HG02763 (cell line): ENCODE data around the gene RFXANK.

ENCODE experiments used
- ATAC-seq: cut with Tn5 transposase; IDR thresholded peaks from one replicate; pipeline ENCODE4 v1.9.1; 2021; ENCODE audit warnings: mild to moderate bottlenecking, moderate library complexity; ENCODE audit not compliant: unreplicated experiment

Gene RFXANK

GRCh38 chr19:19226663-19227062 is 34.6 kb downstream of the RFXANK start:
- ATAC-seq: no peak

GRCh38 chr19:19227217-19227616 is 35.2 kb downstream of the RFXANK start:
- ATAC-seq: no peak

GRCh38 chr19:19229701-19230100 is 37.6 kb downstream of the RFXANK start:
- ATAC-seq: no peak

GRCh38 chr19:19230999-19231398 is 38.9 kb downstream of the RFXANK start:
- no peak for ATAC-seq

- no peak for ATAC-seq
Measured at GRCh38 chr19:19232261-19232721, 40.2 kb downstream of the RFXANK start.

- ATAC-seq: no peak
Measured at GRCh38 chr19:19234220-19234816, 42.3 kb downstream of the RFXANK start.

GRCh38 chr19:19236173-19236572 is 44.1 kb downstream of the RFXANK start:
- ATAC-seq: no peak

- ATAC-seq: no peak
Measured at GRCh38 chr19:19238126-19238894, 46.3 kb downstream of the RFXANK start.

GRCh38 chr19:19239675-19240074 is 47.6 kb downstream of the RFXANK start:
- no peak for ATAC-seq

- no peak for ATAC-seq
Measured at GRCh38 chr19:19240476-19240875, 48.4 kb downstream of the RFXANK start.

GRCh38 chr19:19250196-19250801 is 58.2 kb downstream of the RFXANK start:
- no peak for ATAC-seq
